Activated T-helper 2 cell treated with anti-CD3 and anti-CD28 coated beads, Interferon-gamma antibody, Interleukin-2, Interleukin-4, amounts not matched to agents 10 μg/mL and 5 μg/mL and 100 μg/mL, durations not matched to agents 14 hours and 24 hours and 36 hours (primary cell): ENCODE results near the gene DGKH. TPM values are rescaled to one million over a fixed set of nuclear protein-coding genes. Genes with fewer than 3 reads are reported as not detected.

Experiments used
- DNase-seq: peaks from one replicate; pipeline ENCODE4 v3.0.0; 2021; ENCODE audit warnings: low spot score
- H3K27ac Mint-ChIP-seq: one replicate; pipeline ENCODE4 v1.8.0; 2021; ENCODE audit warnings: mixed read lengths
- H3K27me3 Mint-ChIP-seq: one replicate; pipeline ENCODE4 v1.8.0; 2021; ENCODE audit warnings: low read depth, mixed read lengths
- H3K36me3 Mint-ChIP-seq: one replicate; pipeline ENCODE4 v1.8.0; 2021; ENCODE audit warnings: low read depth, mixed read lengths
- H3K4me1 Mint-ChIP-seq: one replicate; pipeline ENCODE4 v1.8.0; 2021; ENCODE audit warnings: low read depth, mixed read lengths
- H3K4me3 Mint-ChIP-seq: one replicate; pipeline ENCODE4 v1.8.0; 2021; ENCODE audit warnings: low read depth, mild to moderate bottlenecking, moderate library complexity, mixed read lengths
- H3K9me3 Mint-ChIP-seq: one replicate; pipeline ENCODE4 v1.8.0; 2021; ENCODE audit warnings: mixed read lengths
- intact Hi-C: fragments of 100-400 bp; cut with micrococcal nuclease; formaldehyde crosslinking; loops from one replicate; pipeline ENCODE4 v1.15.1; 2023
- total RNA-seq: library from RNA; stranded (reverse); gene quantifications from 2 replicates; pipeline ENCODE4 v1.2.3, GENCODE V29; 2022

DGKH gene
- total RNA-seq, 1 donor from 2014 or later, result 13.7 TPM

- Mint-ChIP-seq H3K9me3 (no peaks in the 10 kb centered on the region), H3K36me3 (peaks cover 45% of the 10 kb centered on the region), H3K27me3 (no peaks in the 10 kb centered on the region), H3K4me1 (peaks cover 3% of the 10 kb centered on the region), H3K4me3 (no peak overlapping the region), H3K27ac (no peak overlapping the region)
- DNase-seq, result no peak
- intact Hi-C loops, result no loop called here
Measured at GRCh38 chr13:42170029-42170428, 121.6 kb downstream of the DGKH start.

- H3K27ac Mint-ChIP-seq, result no peak overlapping the region
- DNase-seq, result no peak
- H3K27me3 Mint-ChIP-seq, result no peaks in the 10 kb centered on the region
- peaks cover 37% of the 10 kb centered on the region for H3K36me3 Mint-ChIP-seq
- intact Hi-C loops, result no loop called here
- H3K4me1 Mint-ChIP-seq, result peaks cover 7% of the 10 kb centered on the region
- H3K4me3 Mint-ChIP-seq, result no peak overlapping the region
- no peaks in the 10 kb centered on the region for H3K9me3 Mint-ChIP-seq
Measured at GRCh38 chr13:42173789-42174343, 125.4 kb downstream of the DGKH start.

GRCh38 chr13:42174344-42175162 lies 126.1 kb downstream of the DGKH start:
- no peak overlapping the region for H3K27ac Mint-ChIP-seq
- H3K4me1 Mint-ChIP-seq, result peaks cover 7% of the 10 kb centered on the region
- intact Hi-C loops, result no loop called here
- no peak for DNase-seq
- H3K27me3 Mint-ChIP-seq, result no peaks in the 10 kb centered on the region
- H3K36me3 Mint-ChIP-seq, result peaks cover 32% of the 10 kb centered on the region
- H3K4me3 Mint-ChIP-seq, result no peak overlapping the region
- no peaks in the 10 kb centered on the region for H3K9me3 Mint-ChIP-seq

- intact Hi-C loops, result no loop called here
- H3K4me3 Mint-ChIP-seq, result no peak overlapping the region
- H3K36me3 Mint-ChIP-seq, result peaks cover 29% of the 10 kb centered on the region
- H3K27me3 Mint-ChIP-seq, result no peaks in the 10 kb centered on the region
- peaks cover 7% of the 10 kb centered on the region for H3K4me1 Mint-ChIP-seq
- no peak for DNase-seq
- no peaks in the 10 kb centered on the region for H3K9me3 Mint-ChIP-seq
- no peak overlapping the region for H3K27ac Mint-ChIP-seq
Measured at GRCh38 chr13:42176294-42176693, 127.8 kb downstream of the DGKH start.

GRCh38 chr13:42177189-42177588 lies 128.7 kb downstream of the DGKH start:
- intact Hi-C loops, result no loop called here
- Mint-ChIP-seq H3K4me3 (no peak overlapping the region), H3K9me3 (no peaks in the 10 kb centered on the region), H3K36me3 (peaks cover 30% of the 10 kb centered on the region), H3K27ac (no peak overlapping the region), H3K27me3 (no peaks in the 10 kb centered on the region), H3K4me1 (peaks cover 7% of the 10 kb centered on the region)
- no peak for DNase-seq

GRCh38 chr13:42181381-42181953 lies 133.0 kb downstream of the DGKH start:
- Mint-ChIP-seq H3K27ac (no peak overlapping the region), H3K36me3 (peaks cover 25% of the 10 kb centered on the region), H3K4me1 (peaks cover 1% of the 10 kb centered on the region), H3K4me3 (no peak overlapping the region), H3K9me3 (no peaks in the 10 kb centered on the region), H3K27me3 (no peaks in the 10 kb centered on the region)
- intact Hi-C loops, result no loop called here
- no peak for DNase-seq

- DNase-seq, result no peak
- intact Hi-C loops, result no loop called here
- H3K27ac Mint-ChIP-seq, result no peak overlapping the region
- H3K4me1 Mint-ChIP-seq, result no peaks in the 10 kb centered on the region
- H3K4me3 Mint-ChIP-seq, result no peak overlapping the region
- no peaks in the 10 kb centered on the region for H3K27me3 Mint-ChIP-seq
- H3K36me3 Mint-ChIP-seq, result peaks cover 28% of the 10 kb centered on the region
- no peaks in the 10 kb centered on the region for H3K9me3 Mint-ChIP-seq
Measured at GRCh38 chr13:42189061-42189460, 140.6 kb downstream of the DGKH start.

- Mint-ChIP-seq H3K4me1 (no peaks in the 10 kb centered on the region), H3K36me3 (peaks cover 25% of the 10 kb centered on the region), H3K27ac (no peak overlapping the region), H3K4me3 (no peak overlapping the region), H3K9me3 (no peaks in the 10 kb centered on the region), H3K27me3 (no peaks in the 10 kb centered on the region)
- intact Hi-C loops, result no loop called here
- no peak for DNase-seq
Measured at GRCh38 chr13:42190529-42190928, 142.1 kb downstream of the DGKH start.

GRCh38 chr13:42211704-42212464 lies 163.4 kb downstream of the DGKH start:
- Mint-ChIP-seq H3K36me3 (peaks cover 47% of the 10 kb centered on the region), H3K4me1 (no peaks in the 10 kb centered on the region), H3K27me3 (no peaks in the 10 kb centered on the region), H3K9me3 (no peaks in the 10 kb centered on the region), H3K27ac (no peak overlapping the region), H3K4me3 (no peak overlapping the region)
- no peak for DNase-seq
- intact Hi-C loops, result no loop called here

GRCh38 chr13:42214446-42214845 lies 166.0 kb downstream of the DGKH start:
- Mint-ChIP-seq H3K27me3 (no peaks in the 10 kb centered on the region), H3K27ac (peak overlapping the region; percentile 1), H3K4me1 (no peaks in the 10 kb centered on the region), H3K36me3 (peaks cover 49% of the 10 kb centered on the region), H3K4me3 (no peak overlapping the region), H3K9me3 (no peaks in the 10 kb centered on the region)
- intact Hi-C loops, result no loop called here
- DNase-seq, result no peak

GRCh38 chr13:42215578-42216421 lies 167.4 kb downstream of the DGKH start:
- H3K36me3 Mint-ChIP-seq, result peaks cover 42% of the 10 kb centered on the region
- H3K27ac Mint-ChIP-seq, result no peak overlapping the region
- no peaks in the 10 kb centered on the region for H3K4me1 Mint-ChIP-seq
- H3K9me3 Mint-ChIP-seq, result no peaks in the 10 kb centered on the region
- DNase-seq, result no peak
- H3K4me3 Mint-ChIP-seq, result no peak overlapping the region
- intact Hi-C loops, result no loop called here
- no peaks in the 10 kb centered on the region for H3K27me3 Mint-ChIP-seq

- intact Hi-C loops, result no loop called here
- no peaks in the 10 kb centered on the region for H3K4me1 Mint-ChIP-seq
- DNase-seq, result no peak
- H3K4me3 Mint-ChIP-seq, result no peak overlapping the region
- H3K27me3 Mint-ChIP-seq, result no peaks in the 10 kb centered on the region
- H3K9me3 Mint-ChIP-seq, result no peaks in the 10 kb centered on the region
- H3K27ac Mint-ChIP-seq, result no peak overlapping the region
- H3K36me3 Mint-ChIP-seq, result peaks cover 36% of the 10 kb centered on the region
Measured at GRCh38 chr13:42216422-42216735, 167.9 kb downstream of the DGKH start.
